HG03432 (cell line): Measurements from ENCODE around the gene KLF11.
"Not testable (repeated sequence)": the region's sequence is repeated elsewhere in the genome, so short reads cannot be mapped to it uniquely, and the experiment has no call there.

Experiments
- ATAC-seq: cut with Tn5 transposase; IDR thresholded peaks from one replicate; pipeline ENCODE4 v1.9.1; 2021; ENCODE audit warnings: mild to moderate bottlenecking, moderate library complexity; ENCODE audit not compliant: unreplicated experiment

The KLF11 gene

DNA sequence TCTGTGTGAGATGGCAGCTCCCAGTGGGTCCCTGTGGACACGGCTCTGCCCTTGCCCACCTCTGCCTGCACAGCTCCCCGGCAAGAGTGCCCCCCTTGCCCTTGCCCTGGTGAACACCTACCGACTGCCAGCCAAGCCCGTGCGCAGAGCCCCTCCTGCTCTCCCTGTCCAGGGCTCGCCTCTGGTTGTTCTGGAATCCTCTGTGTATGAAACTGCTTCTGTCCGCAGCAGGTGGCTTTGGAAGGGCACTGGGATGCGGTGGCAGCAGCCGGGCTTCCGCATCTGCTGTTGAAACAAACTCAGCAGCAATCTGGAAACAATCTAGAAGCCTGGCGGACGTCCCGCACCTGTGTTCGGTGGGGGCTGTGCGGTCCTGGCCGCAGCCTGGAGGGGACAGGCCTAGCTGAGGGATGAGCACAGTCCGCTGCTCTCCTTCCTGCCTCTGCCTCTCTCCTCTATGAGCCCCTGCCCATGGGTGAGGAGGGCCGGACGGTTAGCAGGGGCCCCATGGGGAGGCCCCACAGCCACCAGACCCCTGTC, 34.0 kb upstream of the KLF11 start:
- ATAC-seq: no peak

GRCh38 chr2:10009811-10010781, 33.3 kb upstream of the KLF11 start:
- ATAC-seq: no peak

GRCh38 chr2:10010861-10011605, 32.3 kb upstream of the KLF11 start:
- not testable (repeated sequence) for ATAC-seq

DNA sequence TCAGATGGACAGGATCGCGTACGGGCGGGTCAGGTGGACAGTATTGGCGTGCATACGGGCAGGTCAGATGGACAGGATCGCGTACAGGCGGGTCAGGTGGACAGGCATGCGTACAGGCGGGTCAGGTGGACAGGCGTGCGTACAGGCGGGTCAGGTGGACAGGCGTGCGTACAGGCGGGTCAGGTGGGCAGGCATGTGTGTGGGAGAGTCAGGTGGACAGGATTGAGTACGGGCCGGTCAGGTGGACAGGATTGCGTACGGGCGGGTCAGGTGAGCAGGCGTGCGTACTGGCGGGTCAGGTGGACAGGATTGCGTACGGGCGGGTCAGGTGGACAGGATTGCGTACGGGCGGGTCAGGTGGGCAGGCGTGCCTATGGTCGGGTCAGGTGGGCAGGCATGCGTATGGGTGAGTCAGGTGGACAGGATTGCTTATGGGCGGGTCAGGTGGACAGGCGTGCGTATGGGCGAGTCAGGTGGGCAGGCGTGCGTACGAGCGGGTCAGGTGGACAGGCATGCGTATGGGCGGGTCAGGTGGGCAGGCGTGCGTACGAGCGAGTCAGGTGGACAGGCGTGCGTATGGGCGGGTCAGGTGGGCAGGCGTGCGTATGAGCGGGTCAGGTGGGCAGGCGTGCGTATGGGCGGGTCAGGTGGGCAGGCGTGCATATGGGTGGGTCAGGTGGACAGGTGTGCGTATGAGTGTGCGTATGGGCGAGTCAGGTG, 31.6 kb upstream of the KLF11 start:
- ATAC-seq: not testable (repeated sequence)

DNA sequence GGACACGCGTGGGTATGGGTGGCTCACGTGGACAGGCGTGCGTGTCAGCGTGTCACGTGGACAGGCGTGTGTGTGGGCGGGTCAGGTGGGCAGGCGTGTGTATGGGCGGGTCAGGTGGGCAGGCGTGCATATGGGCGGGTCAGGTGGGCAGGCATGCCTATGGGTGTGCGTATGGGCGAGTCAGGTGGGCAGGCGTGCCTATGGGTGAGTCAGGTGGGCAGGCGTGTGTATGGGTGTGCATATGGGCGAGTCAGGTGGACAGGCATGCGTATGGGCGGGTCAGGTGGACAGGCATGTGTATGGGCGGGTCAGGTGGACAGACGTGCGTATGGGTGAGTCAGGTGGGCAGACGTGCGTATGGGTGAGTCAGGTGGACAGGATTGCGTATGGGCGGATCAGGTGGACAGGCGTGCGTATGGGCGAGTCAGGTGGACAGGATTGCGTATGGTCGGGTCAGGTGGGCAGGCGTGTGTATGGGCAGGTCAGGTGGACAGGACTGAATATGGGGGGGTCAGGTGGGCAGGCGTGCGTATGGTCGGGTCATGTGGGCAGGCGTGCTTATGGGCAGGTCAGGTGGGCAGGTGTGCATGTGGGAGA, 30.9 kb upstream of the KLF11 start:
- not testable (repeated sequence) for ATAC-seq

DNA sequence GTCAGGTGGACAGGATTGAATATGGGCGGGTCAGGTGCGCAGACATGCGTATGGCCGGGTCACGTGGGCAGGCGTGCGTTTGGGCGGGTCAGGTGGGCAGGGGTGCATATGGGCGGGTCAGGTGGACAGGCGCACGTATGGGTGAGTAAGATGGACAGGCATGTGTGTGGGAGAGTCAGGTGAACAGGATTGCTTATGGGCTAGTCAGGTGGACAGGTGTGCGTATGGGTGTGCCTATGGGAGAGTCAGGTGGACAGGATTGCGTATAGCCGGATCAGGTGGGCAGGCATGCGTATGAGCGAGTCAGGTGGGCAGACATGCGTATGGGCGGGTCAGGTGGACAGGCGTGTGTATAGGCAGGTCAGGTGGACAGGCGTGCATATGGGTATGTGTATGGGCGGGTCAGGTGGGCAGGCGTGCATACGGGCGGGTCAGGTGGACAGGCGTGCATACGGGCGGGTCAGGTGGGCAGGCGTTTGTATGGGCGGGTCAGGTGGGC, 30.3 kb upstream of the KLF11 start:
- ATAC-seq: no peak

DNA sequence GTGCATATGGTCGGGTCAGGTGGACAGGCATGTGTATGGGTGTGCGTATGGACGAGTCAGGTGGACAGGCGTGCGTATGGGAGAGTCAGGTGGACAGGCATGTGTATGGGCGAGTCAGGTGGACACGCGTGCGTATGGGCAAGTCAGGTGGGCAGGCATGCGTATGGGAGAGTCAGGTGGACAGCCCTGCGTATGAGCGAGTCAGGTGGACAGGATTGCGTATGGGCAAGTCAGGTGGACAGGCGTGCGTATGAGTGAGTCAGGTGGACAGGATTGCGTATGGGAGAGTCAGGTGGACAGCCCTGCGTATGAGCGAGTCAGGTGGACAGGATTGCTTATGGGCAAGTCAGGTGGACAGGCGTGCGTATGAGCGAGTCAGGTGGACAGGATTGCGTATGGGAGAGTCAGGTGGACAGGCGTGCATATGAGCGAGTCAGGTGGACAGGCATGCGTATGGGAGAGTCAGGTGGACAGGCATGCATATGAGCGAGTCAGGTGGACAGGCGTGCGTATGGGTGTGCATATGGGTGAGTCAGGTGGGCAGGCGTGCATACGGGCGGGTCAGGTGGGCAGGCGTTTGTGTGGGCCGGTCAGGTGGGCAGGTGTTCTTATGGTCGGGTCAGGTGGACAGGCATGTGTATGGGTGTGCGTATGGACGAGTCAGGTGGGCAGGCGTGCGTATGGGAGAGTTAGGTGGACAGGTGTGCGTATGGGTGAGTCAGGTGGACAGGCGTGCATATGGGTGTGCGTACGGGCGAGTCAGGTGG, 29.5 kb upstream of the KLF11 start:
- ATAC-seq: not testable (repeated sequence)

DNA sequence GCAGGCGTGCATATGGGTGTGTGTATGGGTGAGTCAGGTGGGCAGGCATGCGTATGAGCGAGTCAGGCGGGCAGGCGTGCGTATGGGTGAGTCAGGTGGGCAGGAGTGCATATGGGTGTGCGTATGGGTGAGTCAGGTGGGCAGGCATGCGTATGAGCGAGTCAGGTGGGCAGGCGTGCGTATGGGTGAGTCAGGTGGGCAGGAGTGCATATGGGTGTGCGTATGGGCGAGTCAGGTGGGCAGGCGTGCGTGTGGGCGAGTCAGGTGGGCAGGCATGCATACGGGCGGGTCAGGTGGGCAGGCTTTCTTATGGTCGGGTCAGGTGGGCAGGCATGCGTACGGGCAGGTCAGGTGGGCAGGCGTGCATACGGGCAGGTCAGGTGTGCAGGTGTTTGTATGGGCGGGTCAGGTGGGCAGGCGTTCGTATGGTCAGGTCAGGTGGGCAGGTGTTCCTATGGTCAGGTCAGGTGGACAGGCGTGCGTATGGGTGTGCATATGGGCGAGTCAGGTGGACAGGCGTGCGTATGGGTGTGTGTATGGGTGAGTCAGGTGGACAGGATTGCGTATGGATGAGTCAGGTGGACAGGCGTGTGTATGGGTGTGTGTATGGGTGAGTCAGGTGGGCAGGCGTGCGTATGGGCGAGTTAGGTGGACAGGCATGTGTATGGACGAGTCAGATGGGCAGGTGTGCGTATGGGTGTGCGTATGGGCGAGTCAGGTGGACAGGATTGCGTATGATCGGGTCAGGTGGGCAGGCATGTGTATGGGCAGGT, 28.7 kb upstream of the KLF11 start:
- ATAC-seq: no peak

- ATAC-seq: not testable (repeated sequence)
These were observed 27.9 kb upstream of the KLF11 start for GRCh38 chr2:10015376-10015989.

- ATAC-seq: no peak
These were observed 27.1 kb upstream of the KLF11 start for GRCh38 chr2:10016001-10016801.

- ATAC-seq: no peak
These were observed 26.5 kb upstream of the KLF11 start for GRCh38 chr2:10016802-10017258.

GRCh38 chr2:10017313-10017941, 25.9 kb upstream of the KLF11 start:
- ATAC-seq: no peak

DNA sequence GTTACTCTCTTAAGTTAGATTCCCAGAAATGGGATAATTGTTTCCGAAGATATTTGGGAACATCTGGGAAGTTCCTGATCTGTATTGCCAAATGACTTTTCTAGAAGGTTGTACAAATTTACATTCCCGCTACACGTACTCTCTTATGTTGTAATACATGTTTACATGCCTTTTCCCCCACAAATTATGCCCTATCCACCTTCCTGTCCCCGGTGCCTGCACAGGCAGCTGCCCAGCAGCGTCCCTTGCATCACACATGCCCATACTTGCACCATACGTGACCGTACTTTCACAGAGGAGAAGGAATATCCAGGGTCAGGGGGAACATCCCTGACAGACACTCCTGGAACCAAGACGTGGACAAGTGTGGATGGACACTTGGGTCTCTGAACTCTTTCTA, 24.2 kb upstream of the KLF11 start:
- ATAC-seq: no peak

DNA sequence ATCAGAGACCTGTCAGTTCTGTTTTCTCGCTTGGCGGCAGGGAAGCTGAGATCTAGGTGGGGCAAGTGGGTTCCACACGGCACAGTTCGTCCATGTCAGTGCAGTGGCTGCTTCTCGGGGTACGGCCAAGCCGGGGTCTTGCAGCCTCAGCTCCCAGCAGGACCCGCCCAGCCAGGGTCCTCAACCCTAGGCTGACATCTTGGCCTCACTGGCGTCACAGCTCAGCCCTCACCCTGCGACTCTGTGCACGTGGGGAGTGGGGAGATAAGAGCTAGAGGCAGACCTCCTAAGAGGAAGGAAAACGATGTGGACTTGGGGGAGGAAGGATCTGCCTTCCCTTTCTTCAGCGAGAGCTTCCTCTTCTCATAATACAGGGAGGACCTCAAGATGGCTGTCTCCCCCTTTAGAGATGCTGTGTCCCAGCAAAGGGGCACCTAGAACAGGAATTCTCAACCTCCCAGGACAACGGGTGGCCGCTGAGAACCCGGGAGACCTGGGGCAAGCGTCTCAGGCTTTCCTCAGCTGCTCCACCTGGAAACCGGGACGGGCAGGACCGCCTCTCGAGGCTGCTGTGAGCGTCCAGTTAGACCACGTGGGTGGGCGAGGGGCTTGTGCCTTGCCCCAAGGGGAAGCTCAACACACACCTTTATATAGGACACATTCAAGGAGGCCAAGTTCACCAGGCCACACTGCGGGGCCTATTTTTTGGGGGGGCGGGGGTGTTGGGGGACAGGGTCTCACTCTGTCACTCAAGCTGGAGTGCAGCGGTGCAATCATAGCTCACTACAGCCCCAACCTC, 23.5 kb upstream of the KLF11 start:
- ATAC-seq: no peak

- no peak for ATAC-seq
These were observed 21.3 kb upstream of the KLF11 start for GRCh38 chr2:10022041-10022421.

- no peak for ATAC-seq
These were observed 20.9 kb upstream of the KLF11 start for GRCh38 chr2:10022445-10022844.
